ENCODE data around the gene ALDH3A2.

Gene ALDH3A2

DNA sequence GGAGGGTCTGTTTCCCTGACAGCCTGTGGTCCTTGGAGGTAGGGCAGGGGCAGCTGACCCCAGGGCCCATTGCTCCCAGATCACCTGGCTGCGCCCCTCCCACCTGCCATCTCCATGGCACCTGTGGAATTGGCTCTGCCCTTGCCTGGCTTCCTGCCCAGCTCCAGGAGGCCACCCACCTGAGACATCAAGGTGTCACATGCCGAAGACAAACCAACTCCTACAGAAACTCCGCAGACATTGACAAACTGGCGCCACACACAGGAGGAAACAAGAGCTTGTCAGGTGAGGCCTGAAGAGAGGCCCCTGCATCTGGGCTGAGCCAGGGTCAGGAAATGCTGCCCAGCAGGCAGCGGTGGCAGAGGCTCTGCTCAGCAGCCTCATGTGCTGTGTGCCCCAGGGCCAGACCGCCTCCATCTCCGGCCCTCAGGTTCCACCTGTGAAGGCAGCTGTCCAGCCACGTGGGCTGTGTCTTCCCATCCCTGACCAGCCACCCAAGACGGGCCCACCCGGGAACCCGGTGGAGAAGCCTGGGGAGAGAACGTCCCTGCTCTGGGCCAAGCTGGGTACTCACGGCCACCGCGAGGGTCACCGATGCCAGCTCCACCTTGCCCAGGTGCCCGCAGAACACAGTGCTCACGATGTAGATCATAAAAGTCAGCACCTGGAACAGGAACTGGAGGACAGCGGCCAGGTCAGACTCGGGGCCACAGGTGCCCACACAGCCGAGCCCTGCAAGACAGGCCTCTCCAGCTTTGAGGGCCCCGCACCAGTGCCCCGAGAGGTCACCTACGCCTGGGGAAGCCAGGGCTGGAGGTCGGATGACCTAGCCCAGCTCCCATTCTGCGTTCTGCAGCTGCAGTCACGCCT is 66.2 kb downstream of the ALDH3A2 start:
- Histone ChIP-seq H3K27me3 (ENCODE audit: control insufficient read depth, insufficient read depth, low read length, poor library complexity, severe bottlenecking) (no peaks in the 10 kb centered on the region), H3K36me3 (ENCODE audit: control insufficient read depth, insufficient read depth, low read length) (no peaks in the 10 kb centered on the region), H3K4me1 (ENCODE audit: control insufficient read depth, insufficient read depth, low read length) (peaks cover 23% of the 10 kb centered on the region), H3K27ac (ENCODE audit: insufficient read depth, low read depth, low read length, poor library complexity, severe bottlenecking) (no peak overlapping the region), H3K9me3 (ENCODE audit: control insufficient read depth, low read length) (no peaks in the 10 kb centered on the region), H3K4me3 (ENCODE audit: insufficient read depth, low read depth, low read length) (no peak overlapping the region)
- 95% methylated on average over 27 of the region's 27 CpGs for WGBS, 2 experiments

DNA sequence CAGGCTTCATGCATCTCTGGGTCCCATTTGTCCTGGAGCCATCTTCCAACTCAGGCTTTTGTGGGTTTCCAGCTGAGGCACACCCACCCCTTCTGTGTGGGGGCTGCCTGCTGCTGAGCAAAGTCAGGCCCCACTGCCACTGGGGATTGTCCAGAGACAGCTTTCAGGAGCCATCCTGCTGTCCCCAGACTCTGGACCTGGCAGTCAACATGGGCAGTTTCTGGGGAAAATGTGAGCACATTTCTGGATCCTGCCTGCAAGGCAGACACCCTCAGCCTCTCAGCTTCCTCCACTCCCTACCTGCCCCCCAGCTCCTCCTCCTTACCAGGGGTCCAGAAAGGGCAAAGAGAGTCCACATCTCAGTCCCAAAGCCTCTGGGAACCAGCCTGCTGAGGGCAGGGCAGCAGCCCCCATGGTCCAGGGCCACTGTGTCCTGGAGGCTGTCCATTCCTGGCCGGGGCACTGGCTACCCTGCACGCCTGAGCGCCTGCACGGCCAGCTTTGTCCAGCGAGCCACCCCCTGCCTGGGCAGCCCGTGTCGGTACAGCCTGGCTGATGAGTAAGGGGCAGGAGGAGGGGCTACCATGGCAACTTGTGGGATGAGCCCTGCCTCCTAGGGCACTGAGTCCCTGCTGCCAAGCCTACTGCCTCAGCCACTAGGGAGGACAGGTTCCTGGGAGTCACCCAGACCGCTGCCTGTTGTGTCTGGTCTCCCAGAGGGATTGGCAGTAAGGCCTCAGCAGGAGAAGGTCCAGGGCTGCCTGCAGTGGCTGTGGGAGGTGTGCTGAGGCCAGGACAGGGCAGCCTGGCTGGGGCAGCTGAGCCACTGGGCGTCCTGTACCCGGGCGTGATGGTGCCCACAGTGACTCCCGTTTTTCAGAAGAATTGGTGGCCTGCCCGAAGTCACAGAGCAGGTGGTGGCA is 67.8 kb downstream of the ALDH3A2 start, which contains the start of gene SLC47A2:
TSS of gene SLC47A2 (minus strand) at position 477 of the 923 bp plus-strand sequence. CDS start at position 448, 29 bp downstream.
- Histone ChIP-seq H3K4me3 (ENCODE audit: insufficient read depth, low read depth, low read length) (no peak within 1 kb of the TSS), H3K4me1 (ENCODE audit: control insufficient read depth, insufficient read depth, low read length) (peaks cover 29% of the 10 kb centered on the region), H3K27ac (ENCODE audit: insufficient read depth, low read depth, low read length, poor library complexity, severe bottlenecking) (no peak within 1 kb of the TSS), H3K9me3 (ENCODE audit: control insufficient read depth, low read length) (no peaks in the 10 kb centered on the region), H3K27me3 (ENCODE audit: control insufficient read depth, insufficient read depth, low read length, poor library complexity, severe bottlenecking) (no peaks in the 10 kb centered on the region), H3K36me3 (ENCODE audit: control insufficient read depth, insufficient read depth, low read length) (no peaks in the 10 kb centered on the region)
- 70 to 73% methylated on average over 13 of the region's 13 CpGs for WGBS, 2 experiments

DNA sequence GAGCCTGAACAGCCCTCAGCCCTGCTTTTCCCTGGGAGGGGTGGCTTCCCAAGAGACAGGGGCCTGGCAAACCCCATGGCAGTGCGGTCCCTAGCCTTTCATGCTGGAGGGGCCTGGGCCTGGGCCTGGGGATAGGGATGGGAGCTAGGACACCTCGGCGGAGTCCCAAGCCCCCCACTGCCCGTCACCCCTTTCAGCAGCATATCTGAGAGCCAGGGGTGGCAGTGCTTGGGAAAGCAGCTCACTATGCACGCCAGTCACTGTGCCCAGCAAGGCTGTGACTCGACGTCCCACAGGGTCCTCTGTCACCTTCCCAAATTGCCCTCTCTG is 68.4 kb downstream of the ALDH3A2 start:
- Histone ChIP-seq H3K4me3 (ENCODE audit: insufficient read depth, low read depth, low read length) (no peak overlapping the region), H3K27me3 (ENCODE audit: control insufficient read depth, insufficient read depth, low read length, poor library complexity, severe bottlenecking) (no peaks in the 10 kb centered on the region), H3K27ac (ENCODE audit: insufficient read depth, low read depth, low read length, poor library complexity, severe bottlenecking) (no peak overlapping the region), H3K4me1 (ENCODE audit: control insufficient read depth, insufficient read depth, low read length) (peaks cover 29% of the 10 kb centered on the region), H3K9me3 (ENCODE audit: control insufficient read depth, low read length) (no peaks in the 10 kb centered on the region), H3K36me3 (ENCODE audit: control insufficient read depth, insufficient read depth, low read length) (no peaks in the 10 kb centered on the region)
- WGBS, 2 experiments = 95 to 96% methylated on average over 7 of the region's 7 CpGs

- 89 to 91% methylated on average over 10 of the region's 10 CpGs for WGBS, 2 experiments
- no peaks in the 10 kb centered on the region for H3K36me3 ChIP-seq (ENCODE audit: control insufficient read depth, insufficient read depth, low read length)
- H3K9me3 ChIP-seq (ENCODE audit: control insufficient read depth, low read length) = no peaks in the 10 kb centered on the region
- no peaks in the 10 kb centered on the region for H3K27me3 ChIP-seq (ENCODE audit: control insufficient read depth, insufficient read depth, low read length, poor library complexity, severe bottlenecking)
- no peak overlapping the region for H3K27ac ChIP-seq (ENCODE audit: insufficient read depth, low read depth, low read length, poor library complexity, severe bottlenecking)
- H3K4me3 ChIP-seq (ENCODE audit: insufficient read depth, low read depth, low read length) = no peak overlapping the region
- peaks cover 29% of the 10 kb centered on the region for H3K4me1 ChIP-seq (ENCODE audit: control insufficient read depth, insufficient read depth, low read length)
These were observed 68.9 kb downstream of the ALDH3A2 start for GRCh38 chr17:19717411-19717908.

- no peaks in the 10 kb centered on the region for H3K9me3 ChIP-seq (ENCODE audit: control insufficient read depth, low read length)
- no peak overlapping the region for H3K4me3 ChIP-seq (ENCODE audit: insufficient read depth, low read depth, low read length)
- H3K4me1 ChIP-seq (ENCODE audit: control insufficient read depth, insufficient read depth, low read length) = peaks cover 29% of the 10 kb centered on the region
- WGBS, 2 experiments = 87% methylated on average over 12 of the region's 12 CpGs
- H3K36me3 ChIP-seq (ENCODE audit: control insufficient read depth, insufficient read depth, low read length) = no peaks in the 10 kb centered on the region
- H3K27me3 ChIP-seq (ENCODE audit: control insufficient read depth, insufficient read depth, low read length, poor library complexity, severe bottlenecking) = no peaks in the 10 kb centered on the region
- H3K27ac ChIP-seq (ENCODE audit: insufficient read depth, low read depth, low read length, poor library complexity, severe bottlenecking) = no peak overlapping the region
These were observed 69.6 kb downstream of the ALDH3A2 start for GRCh38 chr17:19718041-19718612.

- H3K4me3 ChIP-seq (ENCODE audit: insufficient read depth, low read depth, low read length) = no peak overlapping the region
- H3K9me3 ChIP-seq (ENCODE audit: control insufficient read depth, low read length) = no peaks in the 10 kb centered on the region
- 81 to 83% methylated on average over 18 of the region's 18 CpGs for WGBS, 2 experiments
- no peaks in the 10 kb centered on the region for H3K36me3 ChIP-seq (ENCODE audit: control insufficient read depth, insufficient read depth, low read length)
- peaks cover 29% of the 10 kb centered on the region for H3K4me1 ChIP-seq (ENCODE audit: control insufficient read depth, insufficient read depth, low read length)
- H3K27ac ChIP-seq (ENCODE audit: insufficient read depth, low read depth, low read length, poor library complexity, severe bottlenecking) = no peak overlapping the region
- no peaks in the 10 kb centered on the region for H3K27me3 ChIP-seq (ENCODE audit: control insufficient read depth, insufficient read depth, low read length, poor library complexity, severe bottlenecking)
These were observed 70.2 kb downstream of the ALDH3A2 start for GRCh38 chr17:19718613-19719354.

DNA sequence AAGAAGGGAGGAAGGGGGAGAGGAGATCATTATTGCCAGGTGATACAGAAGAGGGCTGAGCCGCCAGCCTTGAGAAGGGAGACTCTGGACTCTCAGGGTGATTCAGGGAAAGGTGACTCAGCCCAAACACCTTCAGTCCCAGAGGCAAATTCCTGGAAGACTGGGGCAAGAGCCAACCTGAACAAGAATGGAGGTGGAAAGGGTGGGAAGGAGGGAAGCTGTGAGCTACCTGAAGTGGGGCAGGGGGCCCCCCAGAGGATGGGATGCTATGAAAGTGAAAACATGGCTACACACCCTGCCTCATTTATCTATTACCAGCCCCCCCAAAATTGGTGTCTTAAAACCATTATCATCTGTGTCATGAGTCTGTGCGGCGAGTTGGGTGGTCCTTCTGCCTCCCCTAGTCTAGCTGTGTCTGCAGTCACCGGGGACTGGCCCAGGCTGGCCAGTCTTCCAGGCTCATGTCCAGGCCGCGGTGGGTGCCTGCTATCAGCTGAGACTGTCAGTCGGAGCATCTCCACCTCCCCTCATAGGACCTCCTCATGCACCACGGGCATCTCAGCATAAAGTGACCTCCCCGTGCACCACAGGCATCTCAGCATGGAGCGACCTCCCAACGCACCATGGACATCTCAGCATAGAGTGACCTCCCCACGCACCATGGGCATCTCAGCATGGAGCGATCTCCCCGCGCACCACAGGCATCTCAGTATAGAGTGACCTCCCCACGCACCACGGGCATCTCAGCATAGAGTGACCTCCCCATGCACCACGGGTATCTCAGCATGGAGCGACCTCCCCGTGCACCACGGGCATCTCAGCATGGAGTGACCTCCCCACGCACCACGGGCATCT is 71.0 kb downstream of the ALDH3A2 start:
- Histone ChIP-seq H3K36me3 (ENCODE audit: control insufficient read depth, insufficient read depth, low read length) (no peaks in the 10 kb centered on the region), H3K4me1 (ENCODE audit: control insufficient read depth, insufficient read depth, low read length) (peaks cover 29% of the 10 kb centered on the region), H3K9me3 (ENCODE audit: control insufficient read depth, low read length) (no peaks in the 10 kb centered on the region), H3K27ac (ENCODE audit: insufficient read depth, low read depth, low read length, poor library complexity, severe bottlenecking) (no peak overlapping the region), H3K27me3 (ENCODE audit: control insufficient read depth, insufficient read depth, low read length, poor library complexity, severe bottlenecking) (no peaks in the 10 kb centered on the region), H3K4me3 (ENCODE audit: insufficient read depth, low read depth, low read length) (no peak overlapping the region)
- WGBS, 2 experiments = 94 to 95% methylated on average over 23 of the region's 23 CpGs

DNA sequence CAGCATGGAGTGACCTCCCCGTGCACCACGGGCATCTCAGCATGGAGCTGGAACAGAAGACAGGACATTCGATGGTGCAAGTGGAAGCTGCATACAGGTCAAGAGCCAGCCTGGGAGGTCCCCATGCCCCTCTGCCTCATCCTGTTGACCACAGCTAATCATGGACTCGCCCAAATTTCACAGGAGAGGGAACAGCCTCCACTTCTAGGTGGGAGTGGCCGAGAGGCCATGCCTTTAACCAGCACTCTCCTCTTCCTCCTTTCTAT is 71.6 kb downstream of the ALDH3A2 start:
- Histone ChIP-seq H3K27ac (ENCODE audit: insufficient read depth, low read depth, low read length, poor library complexity, severe bottlenecking) (no peak overlapping the region), H3K9me3 (ENCODE audit: control insufficient read depth, low read length) (no peaks in the 10 kb centered on the region), H3K4me1 (ENCODE audit: control insufficient read depth, insufficient read depth, low read length) (peaks cover 29% of the 10 kb centered on the region), H3K36me3 (ENCODE audit: control insufficient read depth, insufficient read depth, low read length) (no peaks in the 10 kb centered on the region), H3K27me3 (ENCODE audit: control insufficient read depth, insufficient read depth, low read length, poor library complexity, severe bottlenecking) (no peaks in the 10 kb centered on the region), H3K4me3 (ENCODE audit: insufficient read depth, low read depth, low read length) (no peak overlapping the region)
- 92 to 94% methylated on average over 5 of the region's 5 CpGs for WGBS, 2 experiments
